Stimulated activated CD8-positive, alpha-beta memory T cell treated with anti-CD3 and anti-CD28 coated beads, Interleukin-7, amount 100 ng/mL, for 1 hour (primary cell): ENCODE data around the gene BPHL.
"Not testable (repeated sequence)": the region's sequence is repeated elsewhere in the genome, so short reads cannot be mapped to it uniquely, and the experiment has no call there.

Experiments used
- DNase-seq, 2 donors: peaks; one replicate each; pipeline ENCODE4 v3.0.0-alpha.2; 2020; ENCODE audit warnings: low read depth in 2 of 2

BPHL gene

DNA sequence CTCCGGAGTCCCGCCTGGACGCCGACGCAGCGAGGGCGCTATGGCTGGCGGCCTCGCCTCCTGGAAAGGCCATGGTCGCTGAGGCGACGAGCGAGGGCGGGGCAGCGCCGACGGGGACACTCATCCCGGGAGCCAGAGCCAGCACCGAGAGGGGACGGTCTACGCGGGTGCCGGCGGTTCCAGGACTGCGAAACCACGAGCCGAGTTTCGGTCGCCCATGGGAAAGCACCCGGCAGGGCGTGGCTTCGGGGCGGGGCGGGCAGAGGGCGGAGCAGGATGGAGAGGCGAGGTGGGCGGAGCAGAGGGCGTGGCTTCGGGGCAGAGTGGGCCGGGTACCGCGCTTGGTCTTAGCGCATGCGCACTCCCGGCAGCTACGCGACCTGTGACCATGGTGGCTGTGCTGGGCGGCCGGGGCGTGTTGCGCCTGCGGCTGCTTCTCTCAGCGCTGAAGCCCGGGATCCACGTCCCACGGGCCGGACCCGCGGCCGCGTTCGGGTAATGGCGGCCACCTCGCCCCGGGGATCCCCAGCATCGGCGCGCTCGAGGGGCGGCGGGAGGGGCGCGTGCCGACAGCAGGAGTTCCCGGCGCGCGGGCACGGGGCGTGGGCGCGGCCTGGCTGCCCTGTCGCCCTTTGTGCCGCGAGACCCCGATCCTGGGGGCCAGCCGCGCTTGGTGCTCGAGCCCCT lies at the start of gene BPHL:
Gene BPHL, plus strand, starts transcription at position 359 of the 687 bp plus-strand sequence. Its CDS starts 30 bp downstream, at position 389.
- peak; percentile 100 for DNase-seq

DNA sequence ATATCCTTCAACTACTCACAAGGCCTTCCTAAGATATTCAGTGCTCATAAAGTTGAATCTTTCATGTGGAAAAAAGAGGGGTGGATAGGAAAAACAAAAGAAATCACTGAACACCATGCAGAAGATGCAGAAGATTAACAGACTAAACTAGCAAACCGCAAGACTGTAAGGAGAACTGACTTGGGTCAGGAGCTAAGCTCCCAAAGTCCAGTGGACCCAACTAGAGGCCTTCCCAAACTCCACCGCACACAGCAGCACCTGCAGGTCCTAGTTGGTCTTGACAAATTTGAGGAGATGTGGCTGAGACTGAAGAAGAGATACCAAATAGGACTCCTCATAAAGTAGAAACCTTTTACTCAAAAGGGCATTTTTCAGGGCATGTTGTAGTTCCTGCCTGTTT lies 46.9 kb upstream of the BPHL start:
- no peak for DNase-seq

DNA sequence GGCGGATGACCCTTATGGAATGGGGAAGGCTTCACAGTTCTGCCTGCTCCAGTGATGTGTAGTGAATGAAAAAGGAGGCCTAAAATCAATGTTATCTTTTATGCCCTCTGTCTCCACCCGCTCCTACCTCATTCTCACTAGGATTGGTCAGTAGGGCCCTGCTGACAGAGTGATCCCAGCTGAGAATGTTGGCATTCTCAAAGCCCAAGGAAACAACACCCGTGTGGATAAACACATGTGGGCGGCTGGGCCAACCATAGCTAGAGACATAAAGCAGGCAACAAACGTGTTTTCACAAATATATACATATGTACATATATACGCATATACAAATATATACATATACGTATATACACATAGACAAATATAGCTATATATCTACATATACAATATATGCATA lies 45.7 kb upstream of the BPHL start:
- DNase-seq, result no peak

- DNase-seq, result no peak
Observed at GRCh38 chr6:3073382-3073781, 45.1 kb upstream of the BPHL start.

- no peak for DNase-seq
Observed at GRCh38 chr6:3075772-3076113, 42.8 kb upstream of the BPHL start.

DNA sequence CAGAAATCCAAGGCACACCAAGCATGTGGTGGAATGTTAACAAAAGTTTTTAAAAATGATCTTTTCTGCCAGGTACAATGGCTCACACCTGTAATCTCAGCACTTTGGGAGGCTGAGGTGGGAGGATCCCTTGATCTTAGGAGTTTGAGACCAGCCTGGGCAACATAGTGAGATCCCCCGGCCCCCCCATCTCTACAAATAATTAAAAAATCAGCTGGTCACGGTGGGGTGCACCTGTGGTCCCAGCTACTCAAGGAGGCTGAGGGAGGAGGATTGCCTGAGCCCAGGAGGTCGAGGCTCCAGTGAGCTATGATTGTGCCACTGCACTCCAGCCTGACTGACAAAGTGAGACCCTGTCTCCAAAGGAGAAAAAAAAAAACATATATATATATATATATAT lies 42.2 kb upstream of the BPHL start:
- DNase-seq, result no peak

DNA sequence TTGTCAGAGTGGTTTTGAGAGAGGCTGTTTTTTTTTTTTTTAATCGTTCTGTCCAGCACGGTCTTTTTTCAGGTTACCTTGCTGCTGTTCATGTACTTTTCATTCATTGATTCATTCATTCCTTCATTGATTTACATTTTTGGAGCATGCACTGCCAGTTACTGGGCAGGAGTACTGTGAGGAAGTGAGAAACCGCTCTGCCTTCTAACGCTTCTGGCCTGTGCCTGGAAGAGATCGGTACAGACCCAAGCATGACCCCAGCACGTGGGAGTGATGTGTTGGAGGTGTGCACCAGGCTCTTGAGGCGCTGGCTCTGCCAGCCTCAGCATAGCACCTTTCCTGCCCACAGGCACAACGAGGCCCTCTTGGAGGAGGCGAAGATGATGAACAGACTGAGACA lies 41.1 kb upstream of the BPHL start:
- no peak for DNase-seq

- not testable (repeated sequence) for DNase-seq
Observed at GRCh38 chr6:3078952-3079351, 39.6 kb upstream of the BPHL start.

GRCh38 chr6:3079682-3080081 lies 38.8 kb upstream of the BPHL start:
- DNase-seq, result no peak

DNA sequence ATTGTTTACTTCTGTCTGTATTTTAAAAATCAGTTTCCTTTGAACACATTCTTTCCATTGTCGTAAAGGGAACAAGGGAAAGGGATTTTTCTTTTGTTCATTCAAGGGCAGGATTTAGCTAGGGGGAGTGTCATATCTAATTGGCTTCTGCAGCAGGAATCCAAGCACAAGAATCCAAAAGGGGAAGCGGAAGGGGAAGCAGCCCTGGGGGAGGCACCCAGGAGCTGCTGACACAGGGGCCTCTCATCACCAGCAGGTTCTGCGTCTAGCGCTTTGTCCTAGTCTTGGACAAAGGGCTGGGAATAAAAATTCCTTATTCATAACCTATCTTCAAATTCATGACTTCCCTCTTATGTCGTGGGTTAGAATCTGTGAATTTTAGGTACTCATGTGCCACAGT lies 36.6 kb upstream of the BPHL start:
- DNase-seq, result no peak

DNA sequence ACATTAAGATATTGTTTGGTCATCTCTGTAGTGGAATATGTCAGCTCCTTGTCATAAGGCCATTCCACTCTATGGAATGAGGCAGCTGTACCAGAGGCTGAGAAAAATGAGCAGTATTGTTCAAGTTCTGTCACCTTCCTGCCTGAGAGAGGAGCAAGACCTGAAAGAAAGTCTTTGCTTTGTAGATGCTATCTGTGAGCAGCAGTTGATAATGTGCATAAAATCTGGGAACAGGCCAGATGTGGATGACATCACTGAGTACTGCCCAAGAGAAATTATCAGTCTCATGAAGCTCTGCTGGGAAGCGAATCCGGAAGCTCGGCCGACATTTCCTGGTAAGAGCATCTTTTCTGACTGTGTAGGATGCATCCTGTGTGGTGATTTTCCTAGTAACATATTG lies 33.4 kb upstream of the BPHL start:
- no peak for DNase-seq

DNA sequence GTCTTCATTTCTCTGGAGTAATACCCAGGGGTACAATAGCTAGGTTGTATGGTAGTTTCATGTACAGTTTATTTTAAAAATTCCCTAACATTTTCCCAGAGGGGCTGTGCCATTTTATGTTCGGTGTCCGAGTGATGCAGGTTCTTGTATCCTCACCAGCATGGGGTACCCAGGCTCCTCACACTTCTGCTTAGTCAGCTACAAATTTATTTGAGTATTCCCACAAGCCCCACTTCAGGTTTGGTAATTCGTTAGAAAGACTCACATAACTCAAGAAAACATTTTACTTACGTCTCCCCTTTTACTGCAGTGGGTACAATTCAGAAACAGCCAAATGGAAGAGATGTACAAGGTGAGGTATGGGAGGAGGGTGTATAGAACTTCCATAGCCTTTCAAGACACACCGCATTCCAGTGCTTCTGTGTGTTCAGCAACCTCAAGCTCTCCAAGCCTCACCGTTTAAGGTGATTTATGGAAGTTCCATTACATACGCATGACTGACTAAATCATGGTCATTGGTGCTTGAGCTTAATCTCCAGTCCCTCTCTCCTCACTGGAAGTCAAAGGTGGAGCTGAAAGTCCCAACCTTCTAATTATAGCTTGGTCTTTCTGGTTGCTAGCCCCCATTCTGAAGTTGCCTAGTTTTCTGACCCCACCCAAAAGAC lies 32.1 kb upstream of the BPHL start:
- no peak for DNase-seq

DNA sequence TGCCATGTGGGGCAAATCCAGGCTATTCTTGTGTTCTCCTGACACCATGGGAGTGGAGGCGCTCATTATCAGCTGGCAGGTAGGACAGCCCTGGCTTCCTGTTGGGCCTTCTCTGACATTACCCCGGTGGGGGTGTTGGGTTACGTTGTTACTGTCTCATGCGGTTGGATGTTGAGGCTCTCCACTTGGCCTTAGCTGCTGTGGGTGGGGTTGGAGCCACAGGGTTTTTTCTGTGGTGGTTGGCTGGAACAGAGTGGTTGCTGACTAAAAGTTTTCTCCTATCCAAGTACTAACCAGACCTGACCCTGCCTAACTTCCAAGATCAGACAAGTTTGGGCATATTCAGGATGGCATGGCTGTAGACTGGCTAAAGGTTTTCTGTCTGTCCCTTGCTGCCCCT lies 30.1 kb upstream of the BPHL start:
- no peak for DNase-seq

- no peak for DNase-seq
Observed at GRCh38 chr6:3088968-3089367, 29.5 kb upstream of the BPHL start.

DNA sequence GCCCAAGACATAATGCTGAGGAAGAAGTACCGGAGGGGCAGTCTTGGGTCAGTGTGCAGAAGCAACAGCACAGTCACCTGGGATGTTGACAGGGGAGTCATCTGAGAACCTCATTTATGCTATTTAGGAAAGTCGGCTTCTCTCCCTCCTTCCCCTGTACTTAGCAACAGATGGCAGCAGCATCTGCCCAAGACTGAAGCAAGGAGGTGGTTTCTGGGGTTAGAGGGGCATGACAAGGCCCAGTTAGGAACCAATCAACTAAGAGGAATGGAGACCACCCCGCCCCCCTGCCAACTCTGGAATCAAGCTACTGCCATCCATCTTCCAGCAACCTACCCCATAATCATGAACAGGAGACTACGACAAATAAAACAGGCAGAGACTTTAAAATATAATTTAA lies 28.5 kb upstream of the BPHL start:
- no peak for DNase-seq

- no peak for DNase-seq
Observed at GRCh38 chr6:3094815-3095214, 23.7 kb upstream of the BPHL start.

GRCh38 chr6:3102875-3103274 lies 15.6 kb upstream of the BPHL start:
- DNase-seq, result no peak

DNA sequence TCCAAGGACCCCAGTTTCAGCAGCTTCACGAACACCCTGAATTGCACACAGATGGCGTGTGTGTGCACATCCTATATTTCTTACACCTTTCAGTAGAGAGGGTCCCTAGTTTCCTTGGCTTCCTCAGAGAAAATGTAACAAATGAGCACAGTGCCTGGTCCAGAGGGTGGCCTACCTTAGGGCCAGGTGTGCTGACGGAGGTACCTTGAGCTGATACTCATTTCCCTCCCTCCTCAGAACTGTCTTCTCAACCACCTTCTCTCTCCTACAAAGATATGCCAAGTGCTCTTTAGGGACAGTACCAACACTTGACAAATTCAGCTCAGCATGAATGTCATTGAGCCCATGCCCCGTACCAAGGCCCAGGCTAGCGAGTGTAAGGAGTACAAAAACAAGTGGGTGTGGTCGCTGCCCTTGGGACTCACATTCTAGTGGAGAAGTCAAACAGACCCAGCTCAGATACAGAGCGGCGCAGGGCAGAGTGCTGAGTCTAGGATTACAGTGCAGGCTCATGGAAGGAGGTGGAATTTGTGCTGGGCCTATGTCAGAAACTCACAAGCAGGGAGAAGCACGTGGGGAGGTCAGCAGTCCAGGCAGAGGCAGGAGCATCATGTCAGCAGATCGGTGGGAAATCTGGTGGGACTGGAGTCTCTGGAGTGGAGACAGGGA lies 9.6 kb upstream of the BPHL start:
- no peak for DNase-seq

DNA sequence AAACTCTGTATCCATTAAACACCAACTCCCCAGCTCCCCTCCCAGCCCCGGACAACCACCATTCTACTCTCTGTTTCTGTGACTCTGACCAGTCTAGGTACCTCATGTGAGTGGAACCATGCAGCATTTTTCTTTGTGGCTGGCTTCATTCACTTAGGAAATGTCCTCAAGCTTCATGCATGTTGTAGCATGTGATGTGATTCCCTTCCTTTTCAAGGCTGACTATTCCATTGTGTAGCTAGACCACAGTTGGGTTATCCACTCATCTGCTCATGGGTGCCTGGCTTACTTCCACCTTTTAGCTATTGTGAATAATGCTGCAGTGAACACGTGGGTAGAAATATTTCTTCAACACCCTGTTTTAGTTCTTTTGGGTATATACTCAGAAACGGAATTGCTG lies 8.8 kb upstream of the BPHL start:
- DNase-seq, result no peak

DNA sequence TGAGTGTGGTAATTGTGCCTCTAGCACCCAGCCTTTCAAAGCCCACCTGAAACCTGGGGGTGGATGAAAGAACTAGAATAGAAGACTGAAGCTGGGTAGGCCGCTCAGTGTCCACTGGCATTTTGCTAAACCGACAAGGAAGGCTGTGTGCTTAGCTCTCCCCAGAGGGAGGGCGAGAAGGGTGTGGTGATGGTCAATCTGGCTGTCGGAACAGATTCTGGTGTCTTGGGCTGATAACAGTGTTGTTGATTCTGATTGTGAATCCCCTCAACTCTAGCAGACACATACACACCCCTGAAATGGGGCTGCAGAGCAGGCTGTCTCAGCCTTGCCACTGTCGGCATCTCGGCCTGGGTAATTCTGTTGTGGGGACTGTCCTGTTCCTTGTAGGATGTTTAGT lies 4.1 kb upstream of the BPHL start:
- DNase-seq, result no peak

DNA sequence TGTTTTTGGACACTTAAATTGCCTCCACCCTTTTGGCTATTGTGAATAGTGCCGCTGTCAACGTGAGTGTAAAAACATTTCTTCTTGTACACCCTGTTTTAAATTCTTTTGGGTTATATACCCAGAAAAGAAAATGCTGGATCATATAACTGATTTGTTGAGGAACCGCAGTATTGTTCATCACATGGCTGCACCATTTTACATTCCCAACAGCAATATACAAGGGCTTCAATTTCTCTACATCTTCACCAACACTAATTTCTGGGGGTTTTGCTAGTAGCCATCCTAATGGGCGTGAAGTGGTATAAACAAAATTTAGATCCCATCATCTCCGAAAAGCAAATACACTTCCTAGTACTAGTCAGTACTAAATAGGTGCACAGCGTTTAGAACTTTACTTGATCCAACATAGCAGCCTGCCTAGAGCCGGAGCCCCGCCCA lies 579 bp upstream of the BPHL start:
- DNase-seq, result no peak

DNA sequence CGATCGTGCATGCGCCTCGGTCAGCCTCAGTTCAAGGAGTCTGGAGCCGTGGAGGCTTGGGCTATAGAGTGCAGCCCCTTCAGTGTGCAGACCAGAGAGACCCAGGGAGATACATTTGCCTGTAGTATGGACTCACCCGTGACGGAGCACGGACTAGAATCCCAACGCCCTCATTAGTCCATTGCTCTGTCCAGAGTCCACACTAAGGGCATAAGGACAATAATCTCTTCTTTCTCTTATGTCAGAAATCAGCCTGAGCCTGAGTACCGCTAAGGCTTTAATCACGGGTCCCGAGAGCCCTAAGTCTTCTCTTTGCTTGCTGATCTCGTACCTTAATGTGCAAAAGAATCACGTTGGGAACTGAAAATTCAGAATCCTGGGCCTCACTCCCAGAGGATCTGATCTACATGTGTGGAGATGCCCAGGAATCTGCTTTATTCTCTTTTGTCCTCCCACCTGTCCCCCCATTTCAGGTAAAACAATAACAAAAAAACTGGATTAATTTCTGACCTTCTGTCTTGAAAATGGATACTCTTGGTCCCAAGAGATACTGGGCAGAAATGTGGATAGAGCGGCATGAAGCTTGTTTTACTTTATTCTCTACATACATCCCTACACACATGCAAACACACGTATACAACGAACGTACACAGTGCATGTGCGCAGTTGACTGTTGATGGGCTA lies 671 bp downstream of the BPHL start:
- DNase-seq, result no peak

GRCh38 chr6:3120765-3121089 lies 2.2 kb downstream of the BPHL start:
- no peak for DNase-seq
